Gastrocnemius medialis (tissue), 4 donors: ENCODE data around the gene SORT1.

Experiments used
- POLR2A ChIP-seq, 2 donors: fragments of 450-650 bp; IDR thresholded peaks; one replicate each; pipeline ENCODE4 v1.6.1; 2017; ENCODE audit warnings: antibody characterized with exemption in 2 of 2, mild to moderate bottlenecking in 2 of 2, moderate library complexity in 2 of 2
- TF ChIP-seq, protein P1 (sequence below), 5 experiments: fragments of 450-650 bp in 3 of 5; fragments of 200-600 bp in 2 of 5; sonication (generic) in 2 of 5; IDR thresholded peaks in 4 of 5; conservative IDR thresholded peaks in 1 of 5; 1 replicate in 4 of 5; 2 replicates in 1 of 5; pipeline ENCODE4 v1.5.1; 2016 to 2019; ENCODE audit warnings: antibody characterized with exemption in 5 of 5, mild to moderate bottlenecking in 3 of 5, moderate library complexity in 3 of 5

DNA sequence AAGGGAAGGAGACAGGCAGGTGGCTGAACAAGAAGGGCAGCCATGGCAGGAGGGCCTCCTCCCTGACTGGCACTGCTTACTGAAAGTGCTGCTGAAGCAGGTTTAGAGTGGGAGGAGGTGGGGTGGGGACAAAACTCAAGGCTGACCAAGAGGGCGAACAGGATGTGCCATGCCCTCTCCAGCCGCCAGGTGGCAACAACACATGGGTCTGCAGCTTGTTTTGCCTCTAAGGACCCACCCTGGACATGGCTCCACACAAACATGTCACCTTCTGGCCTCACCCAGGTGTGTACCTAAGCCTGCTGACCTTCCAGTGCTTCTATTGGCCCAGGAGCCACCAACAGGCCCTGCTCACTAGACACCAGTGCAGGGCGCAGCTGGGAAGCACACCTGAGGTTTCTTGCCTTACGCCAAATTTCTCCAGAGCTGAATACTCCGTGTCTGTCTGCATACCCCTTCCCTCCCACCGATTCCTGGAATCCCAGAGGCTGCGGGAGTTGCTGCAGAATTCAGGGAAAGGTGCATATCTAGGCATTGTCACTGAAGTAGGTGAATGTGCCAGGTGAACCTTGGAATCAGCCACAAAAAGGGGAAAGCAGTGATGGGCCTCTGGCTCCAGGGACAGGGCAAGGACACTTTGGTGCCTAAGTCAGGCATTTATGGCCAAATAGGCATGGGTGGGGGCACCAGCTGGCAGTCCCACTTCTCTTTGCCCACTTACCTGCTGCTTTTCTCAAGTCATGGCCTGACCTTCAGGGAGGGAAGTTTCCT lies 120.1 kb downstream of the SORT1 start:
- TF ChIP-seq, protein P1, sequence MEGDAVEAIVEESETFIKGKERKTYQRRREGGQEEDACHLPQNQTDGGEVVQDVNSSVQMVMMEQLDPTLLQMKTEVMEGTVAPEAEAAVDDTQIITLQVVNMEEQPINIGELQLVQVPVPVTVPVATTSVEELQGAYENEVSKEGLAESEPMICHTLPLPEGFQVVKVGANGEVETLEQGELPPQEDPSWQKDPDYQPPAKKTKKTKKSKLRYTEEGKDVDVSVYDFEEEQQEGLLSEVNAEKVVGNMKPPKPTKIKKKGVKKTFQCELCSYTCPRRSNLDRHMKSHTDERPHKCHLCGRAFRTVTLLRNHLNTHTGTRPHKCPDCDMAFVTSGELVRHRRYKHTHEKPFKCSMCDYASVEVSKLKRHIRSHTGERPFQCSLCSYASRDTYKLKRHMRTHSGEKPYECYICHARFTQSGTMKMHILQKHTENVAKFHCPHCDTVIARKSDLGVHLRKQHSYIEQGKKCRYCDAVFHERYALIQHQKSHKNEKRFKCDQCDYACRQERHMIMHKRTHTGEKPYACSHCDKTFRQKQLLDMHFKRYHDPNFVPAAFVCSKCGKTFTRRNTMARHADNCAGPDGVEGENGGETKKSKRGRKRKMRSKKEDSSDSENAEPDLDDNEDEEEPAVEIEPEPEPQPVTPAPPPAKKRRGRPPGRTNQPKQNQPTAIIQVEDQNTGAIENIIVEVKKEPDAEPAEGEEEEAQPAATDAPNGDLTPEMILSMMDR (IDR thresholded peaks at IDR 0.05 in 4 of 5, conservative IDR thresholded peaks at IDR 0.05 in 1 of 5) = peak; percentile 85 to 93 (median 88)
- TF ChIP-seq POLR2A (IDR thresholded peaks at IDR 0.05) = no peak
